H9 (cell line): ENCODE measurements around the gene PITX3. TPM values are rescaled to one million over a fixed set of nuclear protein-coding genes. Genes with fewer than 3 reads are reported as not detected.
A peak's percentile ranks its signal among the peaks of the same experiment; 100 is the strongest.

Source experiments
- DNase-seq: peaks from one replicate; pipeline ENCODE4 v3.0.0-alpha.2; 2017
- H2AFZ ChIP-seq: one replicate; pipeline ENCODE4 v1.6.1; 2013; ENCODE audit warnings: mild to moderate bottlenecking, low read length, control low read depth, moderate library complexity
- H2AK5ac ChIP-seq: 2 replicates; pipeline ENCODE4 v1.6.1; 2013; ENCODE audit warnings: low read length, control low read depth, mixed read lengths; ENCODE audit not compliant: insufficient read length
- H2BK120ac ChIP-seq: one replicate; pipeline ENCODE4 v1.6.1; 2013; ENCODE audit warnings: low read depth, mild to moderate bottlenecking, low read length, control low read depth, inconsistent platforms; ENCODE audit not compliant: poor library complexity, severe bottlenecking
- H2BK12ac ChIP-seq: 2 replicates; pipeline ENCODE4 v1.6.1; 2013; ENCODE audit warnings: low read length, control low read depth, mixed read lengths, low read depth; ENCODE audit not compliant: insufficient read length
- H2BK15ac ChIP-seq: 2 replicates; pipeline ENCODE4 v1.6.1; 2013; ENCODE audit warnings: low read depth, low read length, control low read depth
- H2BK20ac ChIP-seq: one replicate; pipeline ENCODE4 v1.6.1; 2013; ENCODE audit warnings: low read depth, mild to moderate bottlenecking, low read length, control low read depth, inconsistent platforms; ENCODE audit not compliant: poor library complexity, severe bottlenecking
- H2BK5ac ChIP-seq: 2 replicates; pipeline ENCODE4 v1.6.1; 2013; ENCODE audit warnings: low read length, control low read depth, mixed read lengths; ENCODE audit not compliant: insufficient read length
- H3K14ac ChIP-seq: 2 replicates; pipeline ENCODE4 v1.6.1; 2013; ENCODE audit warnings: low read length, control low read depth; ENCODE audit not compliant: insufficient read depth
- H3K18ac ChIP-seq: 2 replicates; pipeline ENCODE4 v1.6.1; 2013; ENCODE audit warnings: low read depth, mild to moderate bottlenecking, mixed read lengths, low read length, control low read depth; ENCODE audit not compliant: insufficient read length
- H3K23ac ChIP-seq: 2 replicates; pipeline ENCODE4 v1.6.1; 2013; ENCODE audit warnings: low read length, control low read depth, mixed read lengths, low read depth; ENCODE audit not compliant: insufficient read length
- H3K23me2 ChIP-seq: 2 replicates; pipeline ENCODE4 v1.6.1; 2013; ENCODE audit warnings: low read depth, mild to moderate bottlenecking, mixed read lengths, low read length, control low read depth; ENCODE audit not compliant: insufficient read length, poor library complexity, severe bottlenecking
- H3K27ac ChIP-seq: 2 replicates; pipeline ENCODE4 v1.5.1; 2013; ENCODE audit warnings: low read length, control low read depth, mixed read lengths, low read depth; ENCODE audit not compliant: insufficient read length
- H3K27me3 ChIP-seq: 2 replicates; pipeline ENCODE4 v1.6.1; 2013; ENCODE audit warnings: low read length, control low read depth, inconsistent platforms; ENCODE audit not compliant: insufficient read depth
- H3K4ac ChIP-seq: 2 replicates; pipeline ENCODE4 v1.6.1; 2013; ENCODE audit warnings: low read depth, mild to moderate bottlenecking, control low read depth, inconsistent platforms, low read length, moderate library complexity
- H3K4me1 ChIP-seq: 2 replicates; pipeline ENCODE4 v1.6.1; 2013; ENCODE audit warnings: low read length, control low read depth, inconsistent platforms; ENCODE audit not compliant: insufficient read depth
- H3K4me2 ChIP-seq: 2 replicates; pipeline ENCODE4 v1.6.1; 2013; ENCODE audit warnings: low read length, control low read depth, mixed read lengths; ENCODE audit not compliant: insufficient read length, insufficient read depth
- H3K56ac ChIP-seq: 2 replicates; pipeline ENCODE4 v1.6.1; 2013; ENCODE audit warnings: low read depth, mild to moderate bottlenecking, mixed read lengths, low read length, control low read depth; ENCODE audit not compliant: insufficient read length
- H3K79me1 ChIP-seq: 2 replicates; pipeline ENCODE4 v1.6.1; 2013; ENCODE audit warnings: low read depth, mild to moderate bottlenecking, moderate library complexity, low read length, control low read depth, inconsistent platforms; ENCODE audit not compliant: insufficient read depth, poor library complexity, severe bottlenecking
- H3K79me2 ChIP-seq: 2 replicates; pipeline ENCODE4 v1.6.1; 2013; ENCODE audit warnings: low read length, control low read depth, inconsistent platforms; ENCODE audit not compliant: insufficient read depth
- H3K9ac ChIP-seq: 2 replicates; pipeline ENCODE4 v1.6.1; 2013; ENCODE audit warnings: low read length, control low read depth, mixed read lengths; ENCODE audit not compliant: insufficient read length; ENCODE audit errors: extremely low read depth
- H3K9me3 ChIP-seq: one replicate; pipeline ENCODE4 v1.6.1; 2013; ENCODE audit warnings: low read depth, low read length, inconsistent platforms; ENCODE audit not compliant: control insufficient read depth
- H3T11ph ChIP-seq: one replicate; pipeline ENCODE4 v1.6.1; 2013; ENCODE audit warnings: mild to moderate bottlenecking, low read length, control low read depth, inconsistent platforms
- H4K20me1 ChIP-seq: one replicate; pipeline ENCODE4 v1.6.1; 2013; ENCODE audit not compliant: control insufficient read depth, insufficient read length, insufficient read depth
- H4K5ac ChIP-seq: 2 replicates; pipeline ENCODE4 v1.6.1; 2013; ENCODE audit warnings: low read depth, mild to moderate bottlenecking, mixed read lengths, low read length, control low read depth; ENCODE audit not compliant: insufficient read length
- H4K8ac ChIP-seq: replicated peaks from 2 replicates; pipeline ENCODE4 v1.6.1; 2013; ENCODE audit warnings: low read length, control low read depth, mixed read lengths, low read depth; ENCODE audit not compliant: insufficient read length
- H4K91ac ChIP-seq: 2 replicates; pipeline ENCODE4 v1.6.1; 2013; ENCODE audit warnings: low read depth, mild to moderate bottlenecking, moderate library complexity, mixed read lengths, low read length, control low read depth; ENCODE audit not compliant: insufficient read length
- H3K27ac Mint-ChIP-seq, 3 experiments: 2 replicates in 2 of 3; 3 replicates in 1 of 3; pipeline ENCODE4 v1.8.0; 2020 to 2021; ENCODE audit warnings: mixed read lengths in 3 of 3, mild to moderate bottlenecking in 1 of 3, moderate library complexity in 1 of 3
- H3K27me3 Mint-ChIP-seq: 2 replicates; pipeline ENCODE4 v1.8.0; 2021; ENCODE audit warnings: low read depth, mild to moderate bottlenecking, moderate library complexity, mixed read lengths
- H3K36me3 Mint-ChIP-seq, 3 experiments: 2 replicates in 2 of 3; 3 replicates in 1 of 3; pipeline ENCODE4 v1.8.0; 2020 to 2021; ENCODE audit warnings: low read depth in 3 of 3, mixed read lengths in 3 of 3; ENCODE audit not compliant: insufficient read depth in 1 of 3
- H3K4me1 Mint-ChIP-seq, 2 experiments: 2 replicates each; pipeline ENCODE4 v1.8.0; 2020; ENCODE audit warnings: mixed read lengths in 2 of 2
- H3K4me3 Mint-ChIP-seq, 2 experiments: 2 replicates in 1 of 2; 3 replicates in 1 of 2; pipeline ENCODE4 v1.8.0; 2020 to 2021; ENCODE audit warnings: mild to moderate bottlenecking in 2 of 2, mixed read lengths in 2 of 2, moderate library complexity in 1 of 2
- H3K9me3 Mint-ChIP-seq, 2 experiments: 2 replicates in 1 of 2; 3 replicates in 1 of 2; pipeline ENCODE4 v1.8.0; 2020; ENCODE audit warnings: mild to moderate bottlenecking in 2 of 2, mixed read lengths in 2 of 2, moderate library complexity in 1 of 2
- WGBS: extraction: QIAGEN DNeasy Blood & Tissue Kit; methylation state at CpG from one replicate; pipeline ENCODE4 v1.1.7; 2013; ENCODE audit warnings: missing lambda C conversion rate, low lambda C conversion rate, mixed read lengths; ENCODE audit not compliant: insufficient read length; ENCODE audit errors: extremely low coverage; 5-methylcytosine and 5-hydroxymethylcytosine counted together
- total RNA-seq: library from RNA; stranded (reverse); gene quantifications from 2 replicates; pipeline ENCODE4 v1.2.1, GENCODE V29; 2021
- TF ChIP-seq, protein P1 (sequence below): fragments of 200-600 bp; sonication (generic); conservative IDR thresholded peaks from 3 replicates; pipeline ENCODE4 v1.8.0; 2021; ENCODE audit warnings: antibody characterized with exemption, mild to moderate bottlenecking

PITX3 gene
- total RNA-seq, 1 experiment from 2014 or later: not detected

DNA sequence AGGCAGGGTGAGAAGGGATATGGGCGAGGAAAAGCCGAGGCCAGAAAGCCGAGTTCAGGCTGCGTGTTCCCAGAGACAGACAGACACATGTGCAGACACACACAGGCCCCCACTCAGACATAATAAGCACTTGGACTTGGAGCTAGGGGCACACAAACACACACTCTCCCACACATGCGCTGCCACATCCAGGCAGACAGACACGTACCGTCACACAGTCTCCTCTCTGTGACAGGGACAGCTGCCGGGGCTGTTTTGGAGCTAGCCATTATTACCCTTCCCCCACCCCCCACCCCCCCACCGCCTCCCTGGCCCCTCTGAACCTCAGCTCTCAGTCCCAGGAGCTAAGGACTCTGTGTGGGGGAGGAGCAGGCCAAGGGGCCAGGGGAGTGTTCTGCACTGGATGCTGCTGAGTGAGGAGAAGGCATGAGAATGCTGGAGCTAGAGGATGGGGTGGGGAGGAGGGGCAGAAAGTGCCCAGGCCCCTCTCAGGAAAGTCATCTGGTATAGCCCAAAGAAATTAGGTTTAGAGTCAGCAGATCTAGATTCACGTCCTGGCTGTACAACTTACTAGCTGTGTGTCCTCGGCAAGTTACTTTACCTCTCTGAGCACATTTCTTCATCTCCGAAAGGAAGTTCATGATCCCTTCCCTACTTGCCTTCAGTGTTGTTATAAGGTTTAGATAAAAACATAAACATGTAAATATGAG, 6.3 kb downstream of the PITX3 start:
- Histone ChIP-seq H3K27ac (no peak overlapping the region), H4K20me1 (peaks cover 2% of the 10 kb centered on the region), H3K79me2 (no peaks in the 10 kb centered on the region), H3K4me2 (no peak overlapping the region), H2BK12ac (no peak overlapping the region), H4K91ac (no peak overlapping the region), H4K8ac (no peak overlapping the region), H3K4ac (no peak overlapping the region), H3T11ph (no peak overlapping the region), H2AK5ac (no peak overlapping the region), H4K5ac (no peak overlapping the region), H3K4me1 (no peaks in the 10 kb centered on the region), H3K23ac (no peak overlapping the region), H3K56ac (no peak overlapping the region), H3K9ac (no peak overlapping the region), H2BK5ac (no peak overlapping the region), H2BK20ac (no peak overlapping the region), H3K14ac (0 out of 2 replicates have a peak overlapping the region, but pooled peaks have one; percentile 58), H3K9me3 (no peaks in the 10 kb centered on the region), H2BK120ac (no peak overlapping the region), H3K27me3 (peaks cover 65% of the 10 kb centered on the region), H3K23me2 (peaks cover 12% of the 10 kb centered on the region), H2AFZ (no peak overlapping the region), H3K79me1 (no peaks in the 10 kb centered on the region), H2BK15ac (no peak overlapping the region), H3K18ac (no peak overlapping the region)
- Mint-ChIP-seq H3K27me3 (peaks cover 97% of the 10 kb centered on the region), H3K36me3 (no peaks in the 10 kb centered on the region; a peak in 1 of 7 replicates), H3K4me3 (no peak overlapping the region), H3K27ac (no peak overlapping the region), H3K9me3 (no peaks in the 10 kb centered on the region; a peak in 1 of 5 replicates), H3K4me1 (peaks cover 0 to 14% of the 10 kb centered on the region in 2 experiments; a peak in 2 of 4 replicates)
- TF ChIP-seq, protein P1, sequence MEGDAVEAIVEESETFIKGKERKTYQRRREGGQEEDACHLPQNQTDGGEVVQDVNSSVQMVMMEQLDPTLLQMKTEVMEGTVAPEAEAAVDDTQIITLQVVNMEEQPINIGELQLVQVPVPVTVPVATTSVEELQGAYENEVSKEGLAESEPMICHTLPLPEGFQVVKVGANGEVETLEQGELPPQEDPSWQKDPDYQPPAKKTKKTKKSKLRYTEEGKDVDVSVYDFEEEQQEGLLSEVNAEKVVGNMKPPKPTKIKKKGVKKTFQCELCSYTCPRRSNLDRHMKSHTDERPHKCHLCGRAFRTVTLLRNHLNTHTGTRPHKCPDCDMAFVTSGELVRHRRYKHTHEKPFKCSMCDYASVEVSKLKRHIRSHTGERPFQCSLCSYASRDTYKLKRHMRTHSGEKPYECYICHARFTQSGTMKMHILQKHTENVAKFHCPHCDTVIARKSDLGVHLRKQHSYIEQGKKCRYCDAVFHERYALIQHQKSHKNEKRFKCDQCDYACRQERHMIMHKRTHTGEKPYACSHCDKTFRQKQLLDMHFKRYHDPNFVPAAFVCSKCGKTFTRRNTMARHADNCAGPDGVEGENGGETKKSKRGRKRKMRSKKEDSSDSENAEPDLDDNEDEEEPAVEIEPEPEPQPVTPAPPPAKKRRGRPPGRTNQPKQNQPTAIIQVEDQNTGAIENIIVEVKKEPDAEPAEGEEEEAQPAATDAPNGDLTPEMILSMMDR: no peak
- no CpG with 5 or more reads among the region's 12 CpGs for WGBS
- DNase-seq: no peak
